Fibroblast of lung (primary cell): Measurements from ENCODE around the gene TMEM89. TPM values are rescaled to one million over a fixed set of nuclear protein-coding genes. Genes with fewer than 3 reads are reported as not detected.

Experiments used
- DNase-seq, 2 donors: peaks; one replicate each; pipeline versions ENCODE4 v3.0.0 to v3.0.0-alpha.2; 2010; ENCODE audit warnings: low read depth in 2 of 2
- H2AFZ ChIP-seq: 2 replicates; pipeline ENCODE4 v1.5.1; 2012; ENCODE audit warnings: low read length, control low read depth, inconsistent platforms
- H3K27ac ChIP-seq: 2 replicates; pipeline ENCODE4 v1.5.1; 2011; ENCODE audit warnings: low read length, control low read depth; ENCODE audit not compliant: insufficient read depth
- H3K27me3 ChIP-seq: 2 replicates; pipeline ENCODE4 v1.5.1; 2011; ENCODE audit warnings: mild to moderate bottlenecking, low read length; ENCODE audit not compliant: control insufficient read depth, insufficient read depth
- H3K36me3 ChIP-seq: 2 replicates; pipeline ENCODE4 v1.5.1; 2011; ENCODE audit warnings: low read length; ENCODE audit not compliant: control insufficient read depth, insufficient read depth
- H3K4me1 ChIP-seq: 2 replicates; pipeline ENCODE4 v1.5.1; 2011; ENCODE audit warnings: low read length; ENCODE audit not compliant: control insufficient read depth, insufficient read depth; ENCODE audit errors: extremely low read depth
- H3K4me2 ChIP-seq: 2 replicates; pipeline ENCODE4 v1.5.1; 2011; ENCODE audit warnings: low read length, control low read depth; ENCODE audit not compliant: insufficient read depth; ENCODE audit errors: extremely low read depth
- H3K4me3 ChIP-seq, 4 experiments: fragments of 200-600 bp in 1 of 4; sonication (generic) in 1 of 4; replicated peaks in 1 of 4; 2 replicates each; pipeline ENCODE4 v1.5.1; 2011 to 2016; ENCODE audit warnings: low read length in 4 of 4, low read depth in 3 of 4, mild to moderate bottlenecking in 3 of 4, control low read depth in 2 of 4, inconsistent platforms in 1 of 4, mixed read lengths in 1 of 4; ENCODE audit not compliant: insufficient read depth in 1 of 4; ENCODE audit errors: control extremely low read depth in 1 of 4
- H3K79me2 ChIP-seq: 2 replicates; pipeline ENCODE4 v1.5.1; 2012; ENCODE audit warnings: mild to moderate bottlenecking, low read length, inconsistent platforms; ENCODE audit not compliant: control insufficient read depth, insufficient read depth
- H3K9ac ChIP-seq: 2 replicates; pipeline ENCODE4 v1.5.1; 2011; ENCODE audit warnings: mild to moderate bottlenecking, low read length, control low read depth; ENCODE audit not compliant: insufficient read depth
- H3K9me3 ChIP-seq: 2 replicates; pipeline ENCODE4 v1.5.1; 2012; ENCODE audit warnings: low read depth, low read length; ENCODE audit not compliant: control insufficient read depth, insufficient read depth
- H4K20me1 ChIP-seq: 2 replicates; pipeline ENCODE4 v1.5.1; 2011; ENCODE audit warnings: low read length; ENCODE audit not compliant: control insufficient read depth, insufficient read depth; ENCODE audit errors: extremely low read depth
- EZH2 ChIP-seq: IDR thresholded peaks from 2 replicates; pipeline ENCODE4 v1.5.1; 2012; ENCODE audit warnings: low read length, control low read depth, mild to moderate bottlenecking; ENCODE audit errors: missing control alignments
- polyA plus RNA-seq, 2 donors: library from polyadenylated mRNA; depleted of rRNA in 1 of 2; stranded (reverse) in 1 of 2; unstranded in 1 of 2; fragments of >200 nt; gene quantifications; 2 replicates each; pipeline ENCODE4 v1.2.1, GENCODE V29; 2011 to 2012; ENCODE audit warnings: missing spikeins in 1 of 2
- total RNA-seq: library from RNA; depleted of rRNA; stranded (reverse); fragments of >200 nt; gene quantifications from 2 replicates; pipeline ENCODE4 v1.2.1, GENCODE V29; 2014
- TF ChIP-seq, protein P1 (sequence below), 2 donors: IDR thresholded peaks in 1 of 2; conservative IDR thresholded peaks in 1 of 2; 1 replicate in 1 of 2; 2 replicates in 1 of 2; pipeline ENCODE4 v1.5.1; 2011 to 2012; ENCODE audit warnings: low read length in 2 of 2, control low read depth in 1 of 2, inconsistent platforms in 1 of 2, low read depth in 1 of 2, mild to moderate bottlenecking in 1 of 2

Gene TMEM89
- total and polyA plus RNA-seq, 2 donors (not counting 1 experiment from before 2014, with no cell fraction given): not detected

DNA sequence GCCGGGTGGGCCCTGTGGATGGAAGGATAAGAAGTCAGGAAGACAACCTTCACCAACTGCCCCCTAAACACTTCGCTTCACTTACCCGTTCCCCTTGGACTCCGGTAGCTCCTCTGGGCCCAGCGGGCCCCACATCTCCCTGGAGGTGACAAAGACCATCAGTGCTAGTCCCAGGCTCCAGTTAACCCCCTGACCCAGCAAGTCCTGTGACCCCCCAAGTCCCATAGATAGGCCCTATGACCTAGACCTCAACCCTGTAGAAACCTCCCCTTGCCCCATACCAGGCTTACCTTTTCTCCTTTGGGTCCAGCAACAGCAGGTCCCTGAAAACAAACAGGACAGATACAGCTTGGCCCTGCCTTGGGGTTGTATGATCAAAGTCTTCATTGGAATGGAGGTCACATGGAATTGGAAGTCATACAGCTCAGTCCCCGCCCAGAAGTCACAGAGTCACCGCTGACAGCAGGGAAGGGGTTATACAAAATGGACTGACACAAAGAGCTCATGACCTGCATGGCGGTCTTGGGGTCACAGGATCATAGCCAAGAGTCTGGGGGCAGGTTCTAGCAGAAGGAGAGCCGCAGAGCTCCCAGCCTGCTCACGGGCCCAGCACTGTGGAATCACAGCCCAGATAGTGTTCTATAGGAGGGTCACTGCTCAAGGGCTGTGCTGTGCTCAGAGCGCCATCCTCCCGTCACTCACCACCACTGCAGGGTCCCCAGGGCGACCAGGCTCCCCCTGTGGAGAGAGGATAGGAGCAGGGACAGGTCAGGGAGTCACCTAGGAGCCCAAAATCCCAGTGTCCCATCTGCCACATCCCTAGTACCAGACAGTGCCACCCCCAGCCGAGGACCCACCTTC lies 39.7 kb downstream of the TMEM89 start:
- no peak overlapping the region for H3K4me3 ChIP-seq
- H3K4me2 ChIP-seq: no peak overlapping the region
- DNase-seq: no peak
- no peaks in the 10 kb centered on the region for H4K20me1 ChIP-seq
- no peaks in the 10 kb centered on the region for H3K9me3 ChIP-seq
- TF ChIP-seq, protein P1, sequence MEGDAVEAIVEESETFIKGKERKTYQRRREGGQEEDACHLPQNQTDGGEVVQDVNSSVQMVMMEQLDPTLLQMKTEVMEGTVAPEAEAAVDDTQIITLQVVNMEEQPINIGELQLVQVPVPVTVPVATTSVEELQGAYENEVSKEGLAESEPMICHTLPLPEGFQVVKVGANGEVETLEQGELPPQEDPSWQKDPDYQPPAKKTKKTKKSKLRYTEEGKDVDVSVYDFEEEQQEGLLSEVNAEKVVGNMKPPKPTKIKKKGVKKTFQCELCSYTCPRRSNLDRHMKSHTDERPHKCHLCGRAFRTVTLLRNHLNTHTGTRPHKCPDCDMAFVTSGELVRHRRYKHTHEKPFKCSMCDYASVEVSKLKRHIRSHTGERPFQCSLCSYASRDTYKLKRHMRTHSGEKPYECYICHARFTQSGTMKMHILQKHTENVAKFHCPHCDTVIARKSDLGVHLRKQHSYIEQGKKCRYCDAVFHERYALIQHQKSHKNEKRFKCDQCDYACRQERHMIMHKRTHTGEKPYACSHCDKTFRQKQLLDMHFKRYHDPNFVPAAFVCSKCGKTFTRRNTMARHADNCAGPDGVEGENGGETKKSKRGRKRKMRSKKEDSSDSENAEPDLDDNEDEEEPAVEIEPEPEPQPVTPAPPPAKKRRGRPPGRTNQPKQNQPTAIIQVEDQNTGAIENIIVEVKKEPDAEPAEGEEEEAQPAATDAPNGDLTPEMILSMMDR (conservative IDR thresholded peaks at IDR 0.05 in 1 of 2, IDR thresholded peaks at IDR 0.05 in 1 of 2; ENCODE audit: low read depth in 1 of 2, low read length in 2 of 2): no peak
- TF ChIP-seq EZH2: no peak
- H2AFZ ChIP-seq: no peak overlapping the region
- no peaks in the 10 kb centered on the region for H3K27me3 ChIP-seq
- H3K4me1 ChIP-seq: no peaks in the 10 kb centered on the region
- no peak overlapping the region for H3K9ac ChIP-seq
- H3K79me2 ChIP-seq: no peaks in the 10 kb centered on the region
- H3K36me3 ChIP-seq: peaks cover 7% of the 10 kb centered on the region
- H3K27ac ChIP-seq: no peak overlapping the region

DNA sequence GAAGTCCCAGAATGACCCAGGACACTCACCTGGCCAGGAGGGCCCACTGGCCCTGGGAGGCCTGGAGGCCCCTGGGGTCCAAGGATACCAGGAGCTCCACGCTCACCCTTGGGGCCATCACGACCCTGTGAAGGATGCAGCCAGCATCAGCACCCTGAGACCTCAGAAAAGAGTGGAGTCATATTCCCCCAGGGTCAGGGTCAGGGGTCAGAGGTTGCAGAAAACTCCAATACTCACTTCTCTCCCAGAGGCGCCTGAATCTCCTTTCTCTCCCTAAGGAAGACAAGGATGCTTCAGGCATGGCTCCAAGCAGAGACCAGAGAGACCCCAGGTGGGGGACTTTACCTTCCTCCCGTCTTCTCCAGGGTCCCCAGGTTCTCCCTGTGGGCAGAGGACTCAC lies 44.9 kb downstream of the TMEM89 start:
- peaks cover 4% of the 10 kb centered on the region for H3K36me3 ChIP-seq
- DNase-seq: no peak
- no peaks in the 10 kb centered on the region for H3K4me1 ChIP-seq
- TF ChIP-seq, protein P1 (conservative IDR thresholded peaks at IDR 0.05 in 1 of 2, IDR thresholded peaks at IDR 0.05 in 1 of 2; ENCODE audit: low read depth in 1 of 2, low read length in 2 of 2): no peak
- TF ChIP-seq EZH2: no peak
- H3K79me2 ChIP-seq: no peaks in the 10 kb centered on the region
- no peak overlapping the region for H3K4me2 ChIP-seq
- no peak overlapping the region for H3K9ac ChIP-seq
- no peaks in the 10 kb centered on the region for H4K20me1 ChIP-seq
- H3K27ac ChIP-seq: no peak overlapping the region
- no peaks in the 10 kb centered on the region for H3K9me3 ChIP-seq
- no peak overlapping the region for H3K4me3 ChIP-seq
- H3K27me3 ChIP-seq: no peaks in the 10 kb centered on the region
- no peak overlapping the region for H2AFZ ChIP-seq

DNA sequence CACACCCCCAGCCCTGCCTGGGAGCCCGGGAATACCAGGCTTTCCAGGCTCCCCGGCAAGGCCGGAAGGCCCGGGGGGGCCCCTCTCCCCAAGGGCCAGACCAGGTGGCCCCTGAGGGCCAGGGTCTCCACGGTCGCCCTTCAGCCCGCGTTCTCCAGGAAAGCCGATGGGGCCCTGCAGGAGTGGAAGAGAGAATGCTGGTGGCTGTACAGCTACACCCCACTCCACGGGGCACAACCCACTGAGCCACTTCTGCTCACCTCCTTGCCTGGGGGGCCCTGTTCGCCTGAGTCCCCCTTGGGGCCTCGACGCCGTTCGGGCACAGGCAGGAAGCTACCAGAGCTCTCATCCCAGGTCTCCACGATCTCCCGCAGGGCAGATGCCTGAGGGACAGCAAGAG lies 46.2 kb downstream of the TMEM89 start:
- H3K4me1 ChIP-seq: no peaks in the 10 kb centered on the region
- TF ChIP-seq, protein P1 (conservative IDR thresholded peaks at IDR 0.05 in 1 of 2, IDR thresholded peaks at IDR 0.05 in 1 of 2; ENCODE audit: low read depth in 1 of 2, low read length in 2 of 2): no peak
- TF ChIP-seq EZH2: no peak
- no peaks in the 10 kb centered on the region for H3K27me3 ChIP-seq
- H3K36me3 ChIP-seq: peaks cover 4% of the 10 kb centered on the region
- H4K20me1 ChIP-seq: no peaks in the 10 kb centered on the region
- DNase-seq: no peak
- H3K9ac ChIP-seq: no peak overlapping the region
- H2AFZ ChIP-seq: no peak overlapping the region
- H3K9me3 ChIP-seq: no peaks in the 10 kb centered on the region
- no peaks in the 10 kb centered on the region for H3K79me2 ChIP-seq
- no peak overlapping the region for H3K4me2 ChIP-seq
- no peak overlapping the region for H3K4me3 ChIP-seq
- H3K27ac ChIP-seq: no peak overlapping the region
